GM18508 (cell line): ENCODE data around the gene GTPBP3.
A peak's percentile ranks its signal among the peaks of the same experiment; 100 is the strongest.

Experiments used
- ATAC-seq: cut with Tn5 transposase; IDR thresholded peaks from one replicate; pipeline ENCODE4 v1.9.1; 2021; ENCODE audit warnings: moderate number of reproducible peaks; ENCODE audit not compliant: insufficient read depth, unreplicated experiment

Gene GTPBP3

DNA sequence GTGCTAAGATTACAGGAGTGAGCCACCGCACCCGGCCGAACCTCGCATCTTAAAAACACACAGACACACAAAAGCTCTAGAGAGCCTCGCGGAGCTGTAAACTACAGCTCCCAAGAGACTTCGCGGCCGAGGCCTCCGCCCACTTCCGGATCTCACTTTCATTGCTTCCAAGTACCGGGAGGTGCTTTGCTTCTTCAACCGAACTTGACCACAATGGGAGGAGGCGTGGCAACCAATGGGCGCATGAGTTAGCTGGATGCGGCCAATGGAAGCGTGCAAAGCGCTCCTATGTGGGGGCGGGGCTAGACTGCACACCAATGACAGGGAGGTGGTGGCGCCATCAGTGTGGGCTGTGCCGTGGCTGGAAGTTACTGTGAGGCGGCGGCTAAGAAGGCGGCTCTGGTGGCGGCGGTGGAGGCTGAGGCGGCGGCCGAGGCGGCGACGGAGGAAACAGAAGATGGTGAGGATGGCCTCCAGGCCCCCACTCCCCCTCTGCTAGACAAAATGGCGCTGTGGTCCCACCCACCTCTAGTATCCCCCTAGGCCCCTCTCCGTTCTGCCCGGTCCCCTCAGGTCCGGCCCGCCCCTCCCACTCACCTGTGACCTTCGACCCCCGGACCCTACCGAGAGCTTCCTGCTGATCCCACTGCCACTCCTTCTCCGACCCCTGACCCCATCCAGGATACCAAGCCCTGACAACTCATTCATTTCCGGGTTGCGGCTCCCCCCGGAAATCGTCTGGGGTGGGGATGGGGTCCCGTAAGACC, 28.0 kb upstream of the GTPBP3 start, which contains the start of gene DDA1:
Gene DDA1, plus strand, starts transcription at position 366 of the 767 bp plus-strand sequence. Its CDS starts 92 bp downstream, at position 458.
- peak; percentile 31 for ATAC-seq

GRCh38 chr19:17309965-17310461, 27.3 kb upstream of the GTPBP3 start:
- ATAC-seq = no peak

- ATAC-seq = no peak
Measured at GRCh38 chr19:17311455-17312188, 25.7 kb upstream of the GTPBP3 start.

- ATAC-seq = no peak
Measured at GRCh38 chr19:17312189-17313113, 24.9 kb upstream of the GTPBP3 start.

DNA sequence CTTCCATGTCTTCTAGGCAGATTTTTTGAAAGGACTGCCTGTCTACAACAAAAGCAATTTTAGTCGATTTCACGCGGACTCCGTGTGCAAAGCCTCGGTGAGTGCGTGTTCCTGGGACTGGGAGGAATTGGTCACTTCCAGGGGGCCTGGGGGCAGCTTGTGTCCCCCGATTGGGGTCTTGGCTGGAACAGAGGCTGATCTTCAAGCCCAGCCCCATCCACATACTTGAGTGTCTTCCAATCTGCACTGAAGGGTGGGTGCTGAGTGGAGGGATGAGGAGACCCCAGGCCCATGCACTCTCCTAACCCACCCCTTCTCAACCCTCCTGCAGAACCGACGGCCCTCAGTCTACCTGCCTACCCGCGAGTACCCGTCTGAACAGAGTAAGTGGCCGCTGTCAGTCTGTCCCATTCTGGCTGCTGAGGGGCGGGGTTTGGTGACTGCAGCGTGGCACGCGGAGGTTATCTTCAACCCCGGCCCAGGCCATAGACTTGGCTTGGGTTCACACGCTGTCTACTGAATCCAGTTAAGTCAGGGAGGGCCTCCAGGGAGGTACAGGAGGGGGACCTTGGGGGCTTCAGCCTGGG, 23.3 kb upstream of the GTPBP3 start:
- no peak for ATAC-seq

- ATAC-seq = no peak
Measured at GRCh38 chr19:17318966-17319365, 18.4 kb upstream of the GTPBP3 start.

DNA sequence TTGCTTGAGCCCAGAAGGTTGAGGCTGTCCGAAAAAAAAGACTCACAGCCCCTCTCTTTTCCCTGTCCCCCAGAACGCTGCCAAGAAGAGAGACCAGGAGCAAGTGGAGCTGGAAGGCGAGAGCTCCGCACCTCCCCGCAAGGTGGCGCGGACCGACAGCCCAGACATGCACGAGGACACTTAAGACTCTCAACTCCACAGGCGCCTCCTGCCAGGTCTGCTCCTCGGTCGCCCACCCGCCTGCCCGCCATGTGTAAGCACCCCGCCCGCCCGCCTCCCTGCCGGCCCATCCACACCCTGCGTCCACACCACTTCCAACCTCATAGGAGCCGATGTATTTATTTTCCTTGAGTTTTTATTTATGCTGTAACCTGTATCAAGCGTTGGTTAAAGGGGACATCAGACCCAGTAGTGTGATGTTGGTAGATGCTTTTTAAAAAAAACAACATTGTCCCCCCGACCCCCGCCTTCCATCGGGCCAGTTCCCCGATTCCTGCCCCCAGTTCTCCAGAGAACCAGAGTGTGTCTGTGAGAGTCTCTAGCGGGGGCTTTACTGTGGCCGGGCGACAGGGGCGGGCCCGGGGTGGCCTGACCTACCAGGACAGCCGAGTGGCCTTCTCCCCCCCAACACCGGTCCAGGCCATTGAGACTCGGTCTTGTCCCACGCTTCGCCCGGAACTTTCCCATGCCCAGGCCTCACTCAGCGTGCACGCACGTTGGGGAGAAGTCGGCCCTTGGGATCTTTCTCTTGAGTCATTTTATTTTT, 17.7 kb upstream of the GTPBP3 start:
- no peak for ATAC-seq

DNA sequence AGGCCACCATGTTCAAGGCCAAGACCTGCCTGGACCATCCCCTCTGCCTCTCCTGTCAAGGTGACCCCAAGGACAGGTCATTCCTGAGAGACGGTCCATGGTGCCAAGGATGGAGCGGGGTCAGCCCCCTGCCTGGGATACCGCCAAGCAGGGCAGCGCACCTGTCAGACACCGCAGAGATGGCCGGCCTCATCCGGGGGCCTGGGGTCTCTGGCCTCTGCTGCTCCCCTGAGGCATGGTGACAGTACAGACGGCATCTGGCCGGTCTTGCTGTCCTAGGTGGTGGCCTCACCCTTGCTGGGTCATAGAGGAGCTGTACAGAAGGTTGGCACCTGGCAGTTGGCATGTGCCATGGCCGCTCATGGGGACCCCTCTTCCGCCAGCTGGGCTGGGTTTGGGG, 16.9 kb upstream of the GTPBP3 start:
- ATAC-seq = no peak

GRCh38 chr19:17321655-17322489, 15.5 kb upstream of the GTPBP3 start:
- ATAC-seq = no peak

- no peak for ATAC-seq
Measured at GRCh38 chr19:17322854-17323253, 14.5 kb upstream of the GTPBP3 start.

DNA sequence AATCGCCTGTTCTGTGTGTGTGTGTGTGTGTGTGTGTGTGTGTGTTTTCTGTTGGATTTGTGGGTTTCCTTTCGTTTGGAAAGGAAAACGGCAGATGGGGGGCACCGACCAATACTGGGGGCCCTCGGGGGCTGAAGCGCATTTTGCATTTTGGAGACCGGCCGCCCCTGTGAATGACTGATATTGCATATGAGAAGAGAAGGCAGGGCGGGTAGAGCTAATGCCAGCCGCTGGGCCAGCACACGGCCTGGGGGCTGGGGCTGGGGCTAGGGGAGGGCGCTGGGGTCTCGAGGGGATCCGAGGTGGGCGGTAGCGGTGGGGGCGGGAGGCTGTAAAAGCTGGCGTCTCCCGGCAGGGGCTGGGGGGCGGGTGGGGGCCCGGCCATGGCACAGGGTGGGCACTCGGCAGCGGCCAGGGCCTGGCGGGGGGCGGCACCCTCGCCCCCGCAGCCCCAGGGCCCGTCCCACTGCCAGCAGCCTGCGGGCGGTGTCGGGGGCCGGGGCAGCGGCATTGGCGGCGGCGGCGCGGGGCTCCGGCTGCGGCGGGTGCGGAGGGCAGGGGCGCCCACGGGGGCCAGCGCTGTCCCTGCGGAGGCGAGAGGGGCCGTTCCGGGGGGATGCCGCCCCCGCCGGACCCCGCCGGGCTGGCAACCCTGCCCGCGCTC, 13.9 kb upstream of the GTPBP3 start:
- no peak for ATAC-seq

DNA sequence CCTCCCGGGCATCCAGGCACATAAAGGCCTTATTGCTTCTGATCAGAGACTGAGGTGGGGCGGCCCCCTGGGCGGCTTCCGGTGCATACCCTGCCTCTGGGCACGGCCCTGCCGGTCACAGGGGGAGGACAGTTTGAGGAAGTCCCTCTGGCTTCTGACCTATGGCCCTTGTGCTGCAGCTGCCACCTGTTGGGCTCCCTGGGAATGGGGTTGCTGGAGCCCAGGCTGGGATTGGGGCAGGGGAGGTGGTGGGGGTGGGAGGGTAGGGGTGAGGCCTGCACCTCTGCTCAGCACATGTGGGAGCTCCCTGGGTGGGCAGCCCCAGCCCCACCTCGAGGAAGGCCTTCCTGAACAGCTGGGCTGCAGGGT, 13.4 kb upstream of the GTPBP3 start:
- ATAC-seq = no peak

- ATAC-seq = no peak
Measured at GRCh38 chr19:17324357-17325114, 12.8 kb upstream of the GTPBP3 start.

GRCh38 chr19:17325133-17325532, 12.2 kb upstream of the GTPBP3 start:
- no peak for ATAC-seq

DNA sequence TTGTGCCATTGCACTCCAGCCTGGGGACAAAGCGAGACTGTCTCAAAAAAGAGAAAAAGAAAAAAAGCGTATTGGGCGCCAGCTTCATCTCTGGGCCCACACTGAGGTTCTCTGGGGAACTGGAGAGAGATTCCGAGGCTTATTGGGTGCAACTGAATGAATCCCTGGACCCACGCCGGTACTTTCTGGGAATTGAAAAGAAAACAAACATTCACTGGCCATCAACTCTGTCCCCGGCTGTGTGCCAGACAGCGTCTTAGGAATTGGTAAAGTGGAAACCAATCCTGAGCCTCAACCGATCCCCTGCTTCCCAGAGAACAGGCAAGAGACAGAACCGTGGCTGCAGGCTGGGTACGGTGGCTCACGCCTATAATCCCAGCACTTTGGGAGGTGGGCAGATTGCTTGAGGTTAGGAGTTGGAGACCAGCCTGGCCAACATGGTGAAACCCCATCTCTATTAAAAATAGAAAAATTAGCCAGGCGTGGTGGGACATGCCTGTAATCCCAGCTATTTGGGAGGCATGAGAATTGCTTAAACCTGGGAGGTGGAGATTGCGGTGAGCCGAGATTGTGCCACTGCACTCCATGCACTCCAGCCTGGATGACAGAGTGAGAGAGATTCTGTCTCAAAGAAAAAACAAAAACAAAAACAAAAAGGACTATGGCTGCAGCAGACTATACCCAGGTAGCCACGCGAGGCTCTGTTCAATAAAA, 11.3 kb upstream of the GTPBP3 start:
- ATAC-seq = no peak

DNA sequence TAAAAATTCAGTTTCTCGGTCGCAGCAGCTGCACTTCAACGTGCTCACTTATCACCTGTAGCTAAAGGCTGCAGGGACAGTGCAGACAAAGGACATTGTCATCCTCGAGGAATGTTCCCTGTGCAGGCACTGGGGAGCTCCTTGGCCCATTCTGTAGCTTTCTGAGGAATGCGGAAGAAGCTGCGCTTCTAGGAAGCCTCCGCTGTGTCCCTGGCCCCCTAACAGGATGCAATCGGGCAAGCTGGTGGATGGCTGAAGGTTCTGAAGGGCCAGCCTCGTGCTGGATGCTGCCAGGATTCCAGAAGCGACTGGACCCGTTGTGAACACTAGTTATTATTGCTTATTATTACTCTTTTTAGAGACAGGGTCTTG, 10.8 kb upstream of the GTPBP3 start:
- ATAC-seq = no peak
